Omental fat pad (tissue), 4 donors: ENCODE results near the gene COIL. TPM values are rescaled to one million over a fixed set of nuclear protein-coding genes. Genes with fewer than 3 reads are reported as not detected.

Source experiments
- ATAC-seq: fragments of 150-250 bp; one replicate; pipeline ENCODE4 v1.9.1; 2016; ENCODE audit warnings: mild to moderate bottlenecking, moderate library complexity; ENCODE audit not compliant: low FRiP score
- DNase-seq: peaks from one replicate; pipeline ENCODE4 v3.0.0-alpha.2; 2019; ENCODE audit warnings: low spot score
- total RNA-seq, 4 donors: library from RNA; depleted of rRNA; stranded (reverse); fragments of >200 nt; gene quantifications; one replicate each; pipeline ENCODE4 v1.1.0, GENCODE V29; 2016
- TF ChIP-seq, protein P1 (sequence below), 3 donors: fragments of 450-650 bp; IDR thresholded peaks; one replicate each; pipeline ENCODE4 v1.5.1; 2016 to 2017; ENCODE audit warnings: antibody characterized with exemption in 3 of 3, mild to moderate bottlenecking in 3 of 3, moderate library complexity in 2 of 3

Gene COIL
- total RNA-seq, 4 donors from 2014 or later = 6.7 to 13.4 (median 9.3) TPM

DNA sequence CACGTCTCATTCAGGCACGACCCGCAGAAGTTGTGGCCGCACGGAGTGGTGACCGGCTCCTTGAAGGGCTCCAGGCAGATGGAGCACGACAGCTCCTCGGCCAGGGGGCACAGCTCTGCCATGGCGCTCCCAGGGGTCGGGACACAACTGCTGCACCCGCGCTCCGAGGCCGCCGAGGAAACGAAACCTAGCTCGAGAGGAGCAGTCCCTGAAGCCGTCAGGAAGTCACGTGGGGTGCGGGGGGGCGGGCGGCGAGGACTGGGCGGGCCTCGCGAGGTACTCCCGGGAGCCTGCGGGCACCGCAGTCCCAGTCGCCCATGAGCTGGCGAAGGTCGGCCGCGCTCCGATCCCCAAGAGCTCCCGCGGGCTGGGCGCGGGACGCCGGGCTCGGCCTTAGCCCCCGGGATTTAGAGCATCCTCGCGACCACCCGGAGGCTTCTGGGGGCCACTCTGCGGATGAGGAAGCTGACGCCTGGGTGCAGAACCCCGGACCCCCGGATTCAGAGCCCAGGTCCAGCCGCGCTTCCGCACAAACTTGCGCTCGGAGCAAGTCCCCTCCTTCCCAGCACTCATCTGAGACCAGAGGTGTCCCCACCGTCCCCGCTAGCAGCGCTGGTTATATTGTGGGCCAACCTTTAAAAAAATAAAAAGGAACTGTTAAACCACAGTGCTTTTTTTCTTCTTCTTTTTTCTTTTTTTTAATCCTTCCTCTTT, 46.8 kb downstream of the COIL start, which contains the start of gene TRIM25:
TSS of gene TRIM25 (minus strand) at position 183 of the 714 bp plus-strand sequence. CDS start at position 122, 61 bp downstream.
- TF ChIP-seq, protein P1, sequence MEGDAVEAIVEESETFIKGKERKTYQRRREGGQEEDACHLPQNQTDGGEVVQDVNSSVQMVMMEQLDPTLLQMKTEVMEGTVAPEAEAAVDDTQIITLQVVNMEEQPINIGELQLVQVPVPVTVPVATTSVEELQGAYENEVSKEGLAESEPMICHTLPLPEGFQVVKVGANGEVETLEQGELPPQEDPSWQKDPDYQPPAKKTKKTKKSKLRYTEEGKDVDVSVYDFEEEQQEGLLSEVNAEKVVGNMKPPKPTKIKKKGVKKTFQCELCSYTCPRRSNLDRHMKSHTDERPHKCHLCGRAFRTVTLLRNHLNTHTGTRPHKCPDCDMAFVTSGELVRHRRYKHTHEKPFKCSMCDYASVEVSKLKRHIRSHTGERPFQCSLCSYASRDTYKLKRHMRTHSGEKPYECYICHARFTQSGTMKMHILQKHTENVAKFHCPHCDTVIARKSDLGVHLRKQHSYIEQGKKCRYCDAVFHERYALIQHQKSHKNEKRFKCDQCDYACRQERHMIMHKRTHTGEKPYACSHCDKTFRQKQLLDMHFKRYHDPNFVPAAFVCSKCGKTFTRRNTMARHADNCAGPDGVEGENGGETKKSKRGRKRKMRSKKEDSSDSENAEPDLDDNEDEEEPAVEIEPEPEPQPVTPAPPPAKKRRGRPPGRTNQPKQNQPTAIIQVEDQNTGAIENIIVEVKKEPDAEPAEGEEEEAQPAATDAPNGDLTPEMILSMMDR (IDR thresholded peaks at IDR 0.05) = no peak

DNA sequence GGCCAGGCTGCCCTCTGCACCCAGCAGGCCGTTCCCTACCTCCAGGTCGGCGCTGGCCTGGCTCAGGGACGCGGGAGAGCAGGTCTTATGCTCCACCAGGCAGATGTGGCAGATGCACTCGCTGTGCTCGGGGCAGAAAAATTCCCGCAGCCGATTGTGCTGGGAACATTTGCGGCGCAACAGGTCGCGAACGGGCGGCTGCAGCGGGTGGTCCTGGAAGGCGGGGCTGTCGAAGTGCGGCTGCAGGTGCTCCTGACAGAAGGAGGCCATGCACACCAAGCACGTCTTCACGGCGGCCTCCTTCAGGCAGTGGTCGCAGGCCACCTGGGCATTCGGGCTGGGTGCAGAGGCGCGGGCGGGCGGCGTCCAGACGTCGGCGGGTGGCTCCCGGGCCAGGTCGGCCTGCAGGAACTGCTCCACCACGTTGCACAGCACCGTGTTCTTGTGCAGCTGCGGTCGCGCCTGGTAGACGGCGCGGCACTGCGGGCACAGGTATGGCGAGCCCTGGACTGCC, 47.4 kb downstream of the COIL start:
- TF ChIP-seq, protein P1 (IDR thresholded peaks at IDR 0.05) = no peak
- DNase-seq (no peak), ATAC-seq (peak; percentile 7)

More for the DNA sequence above, 46.8 kb downstream of the COIL start, which contains the start of gene TRIM25:
- DNase-seq (peak; percentile 85), ATAC-seq (peak; percentile 69)

- DNase-seq (no peak), ATAC-seq (no peak)
- TF ChIP-seq, protein P1 (IDR thresholded peaks at IDR 0.05) = no peak
These were observed 47.9 kb downstream of the COIL start for GRCh38 chr17:56913000-56913311.

DNA sequence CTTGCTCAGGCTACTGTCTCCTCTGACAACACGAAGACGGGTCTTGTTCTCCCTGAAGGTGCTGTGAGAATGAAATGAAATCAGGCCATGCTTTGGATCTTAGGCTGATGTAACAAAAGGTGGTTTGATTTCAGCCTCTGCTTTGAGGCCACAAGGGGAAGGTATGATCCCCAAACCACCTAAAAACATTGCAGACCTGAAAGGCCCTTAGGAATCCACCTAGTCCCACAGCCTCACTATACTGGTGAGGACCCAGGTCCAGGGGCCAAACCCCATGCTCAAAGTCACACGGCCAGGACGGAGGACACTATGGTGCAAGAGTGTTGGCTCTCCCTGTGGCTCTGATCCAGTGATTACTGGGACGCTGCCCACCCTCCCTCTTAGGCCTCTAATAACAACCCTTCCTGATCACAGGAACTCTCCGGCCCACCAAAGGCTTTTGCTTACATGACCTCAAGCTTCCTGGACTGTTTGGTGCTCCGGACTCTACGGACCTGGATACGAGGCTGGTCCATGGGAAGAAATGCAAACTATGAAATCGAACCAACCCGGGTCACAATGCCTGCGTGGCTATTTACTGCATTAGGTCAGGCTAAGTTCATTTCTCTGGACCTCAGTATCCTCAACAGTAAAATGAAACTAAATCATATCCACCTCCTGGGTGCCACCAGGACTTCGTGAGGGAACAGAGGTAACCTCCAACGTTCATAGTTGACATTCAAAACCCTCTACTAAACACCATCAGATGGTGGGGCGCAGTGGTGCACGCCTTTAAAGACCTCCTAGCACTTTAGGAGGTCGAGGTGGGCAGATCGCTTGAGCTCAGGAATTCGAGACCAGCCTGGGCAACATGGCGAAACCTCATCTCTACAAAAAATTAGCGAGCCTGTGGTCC, 48.5 kb downstream of the COIL start:
- DNase-seq (no peak), ATAC-seq (no peak)
- TF ChIP-seq, protein P1 (IDR thresholded peaks at IDR 0.05) = no peak

DNA sequence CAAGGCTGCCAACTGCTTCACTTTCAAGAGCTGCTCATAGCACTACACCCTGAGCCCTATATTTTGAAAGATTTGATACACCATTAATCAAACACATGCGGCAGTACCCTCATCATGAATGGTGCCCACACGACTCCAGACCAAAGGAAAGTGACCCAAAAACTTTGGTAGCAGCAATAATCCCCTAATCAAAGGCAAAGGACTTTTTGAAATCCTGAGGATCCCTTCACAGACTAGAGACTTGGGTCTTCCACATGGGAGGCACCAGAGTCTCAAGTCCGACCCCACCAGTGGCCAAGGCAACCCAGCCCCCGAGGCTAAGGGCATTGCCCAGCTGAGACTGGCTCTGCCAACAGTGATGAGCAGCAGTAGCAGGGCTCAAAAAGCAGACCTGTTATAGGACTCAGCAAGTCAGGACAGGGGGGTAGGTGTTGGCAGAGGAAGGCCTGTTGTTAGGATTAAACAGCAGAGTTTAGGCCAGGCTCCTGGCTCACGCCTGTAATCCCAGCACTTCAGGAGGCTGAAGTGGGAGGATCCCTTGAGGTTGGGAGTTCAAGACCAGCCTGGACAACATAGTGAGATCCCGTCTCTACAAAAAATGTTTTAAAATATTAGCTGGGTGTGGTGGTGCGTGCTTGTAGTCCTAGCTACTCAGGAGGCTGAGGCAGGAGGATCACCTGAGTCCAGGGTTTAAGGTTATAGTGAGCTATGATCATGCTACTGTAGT, 50.2 kb downstream of the COIL start:
- ATAC-seq (no peak), DNase-seq (no peak)
- TF ChIP-seq, protein P1 (IDR thresholded peaks at IDR 0.05) = no peak

DNA sequence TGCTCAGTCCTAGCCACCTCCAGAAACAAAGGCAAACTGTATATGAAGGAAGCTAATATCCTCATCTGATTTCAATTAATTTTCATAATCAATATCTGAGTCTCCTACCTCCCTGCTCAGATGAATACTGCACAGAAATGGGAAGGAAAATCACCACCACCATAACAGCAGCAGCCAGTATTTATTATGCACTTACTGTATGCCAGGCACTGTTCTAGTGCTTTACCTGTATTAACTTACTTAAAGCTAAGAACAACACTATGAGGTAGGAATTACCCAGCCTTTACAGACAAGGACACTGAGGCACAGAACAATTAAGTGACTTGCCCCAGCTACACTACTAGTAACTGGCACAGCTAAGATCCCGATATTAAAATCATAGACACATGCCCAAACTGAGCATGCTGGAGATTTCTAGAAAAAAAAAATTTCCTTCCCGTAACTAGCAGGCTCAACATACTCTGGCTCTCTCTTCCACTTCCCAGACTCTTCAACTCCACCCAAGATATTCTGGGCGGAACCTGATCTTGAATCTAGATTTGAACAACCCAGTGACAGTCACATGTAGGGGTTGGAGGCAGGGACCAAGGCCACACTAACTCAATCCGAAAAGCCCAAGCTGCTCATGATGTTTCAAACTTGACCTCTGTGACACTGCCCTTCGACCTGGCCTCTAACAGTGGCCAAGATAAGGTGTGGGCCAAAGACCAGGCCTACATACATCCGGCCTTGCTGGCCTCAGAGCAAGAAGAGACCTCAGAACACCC, 50.9 kb downstream of the COIL start:
- no peak for DNase-seq
- no peak for ATAC-seq
- TF ChIP-seq, protein P1 (IDR thresholded peaks at IDR 0.05) = no peak
